ENCODE measurements around the gene NDUFS3. TPM values are rescaled to one million over a fixed set of nuclear protein-coding genes. Genes with fewer than 3 reads are reported as not detected.

NDUFS3 gene
- total RNA-seq, 1 experiment from 2014 or later: 120 TPM

- Histone ChIP-seq H3K79me2 (ENCODE audit: low read length) (no peaks in the 10 kb centered on the region), H3K9me2 (replicated peaks; ENCODE audit: low read length) (no peaks in the 10 kb centered on the region), H3K4me1 (ENCODE audit: insufficient read depth, low read length) (no peaks in the 10 kb centered on the region), H2AFZ (ENCODE audit: low read length) (no peak overlapping the region), H3K27ac (ENCODE audit: low read length) (no peak overlapping the region), H3K4me3 (ENCODE audit: low read length) (no peak overlapping the region), H3F3A (ENCODE audit: low read length, unreplicated experiment) (no peaks in the 10 kb centered on the region), H3K9me3 (ENCODE audit: low read length) (no peaks in the 10 kb centered on the region), H4K20me1 (ENCODE audit: low read length) (no peaks in the 10 kb centered on the region), H3K4me2 (ENCODE audit: low read length) (no peak overlapping the region), H3K9ac (ENCODE audit: low read length) (no peak overlapping the region), H3K36me3 (ENCODE audit: low read depth, low read length) (peaks cover 27% of the 10 kb centered on the region), H3K27me3 (ENCODE audit: low read length) (no peaks in the 10 kb centered on the region)
- TF ChIP-seq EZH2 (IDR thresholded peaks at IDR 0.05; ENCODE audit: low read length, unreplicated experiment) (no peak), EZH2phosphoT487 (IDR thresholded peaks at IDR 0.05; ENCODE audit: borderline replicate concordance, low read length) (no peak), CTCF (conservative IDR thresholded peaks at IDR 0.05; ENCODE audit: low read depth, low read length) (no peak)
- DNase-seq (no peak), ATAC-seq (no peak)
- no TSS peak for BruUV-seq (replicated peaks)
- ChIA-PET POLR2A (ENCODE audit: unreplicated experiment) (no interaction called here), CTCF (no interaction called here)
- intact Hi-C loops (cut with micrococcal nuclease): no loop called here
Observed at GRCh38 chr11:47628026-47628425, 49.2 kb downstream of the NDUFS3 start.

DNA sequence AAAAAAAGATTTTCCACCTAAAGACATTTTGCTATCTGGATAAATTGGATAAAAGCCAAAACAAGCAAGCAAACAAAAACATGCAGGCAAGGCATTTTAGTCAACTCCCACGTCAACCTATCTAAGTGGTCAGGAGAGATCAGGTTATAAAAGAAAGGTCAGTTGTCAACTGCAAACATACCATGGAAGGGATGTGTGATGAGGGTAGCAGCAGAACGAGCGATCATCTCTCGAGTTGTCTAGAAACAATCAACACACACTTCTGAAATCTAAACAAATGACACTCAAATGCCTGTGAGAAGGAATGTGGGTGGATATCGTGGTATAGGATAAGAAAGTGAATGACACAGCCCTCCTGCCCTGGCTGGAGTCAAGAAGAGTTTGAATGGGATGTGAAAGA is 52.6 kb downstream of the NDUFS3 start:
- ChIA-PET CTCF (no interaction called here), POLR2A (ENCODE audit: unreplicated experiment) (no interaction called here)
- H3K27ac ChIP-seq (ENCODE audit: low read length): no peak overlapping the region
- H2AFZ ChIP-seq (ENCODE audit: low read length): no peak overlapping the region
- no peaks in the 10 kb centered on the region for H3K9me3 ChIP-seq (ENCODE audit: low read length)
- no peaks in the 10 kb centered on the region for H3K79me2 ChIP-seq (ENCODE audit: low read length)
- TF ChIP-seq EZH2 (IDR thresholded peaks at IDR 0.05; ENCODE audit: low read length, unreplicated experiment) (no peak), CTCF (conservative IDR thresholded peaks at IDR 0.05; ENCODE audit: low read depth, low read length) (no peak), EZH2phosphoT487 (IDR thresholded peaks at IDR 0.05; ENCODE audit: borderline replicate concordance, low read length) (no peak)
- H3F3A ChIP-seq (ENCODE audit: low read length, unreplicated experiment): no peaks in the 10 kb centered on the region
- no peaks in the 10 kb centered on the region for H3K27me3 ChIP-seq (ENCODE audit: low read length)
- intact Hi-C loops (cut with micrococcal nuclease): no loop called here
- H3K36me3 ChIP-seq (ENCODE audit: low read depth, low read length): peaks cover 34% of the 10 kb centered on the region
- H3K4me2 ChIP-seq (ENCODE audit: low read length): no peak overlapping the region
- no peaks in the 10 kb centered on the region for H3K9me2 ChIP-seq (replicated peaks; ENCODE audit: low read length)
- no peak overlapping the region for H3K9ac ChIP-seq (ENCODE audit: low read length)
- BruUV-seq (replicated peaks): no TSS peak
- ATAC-seq (no peak), DNase-seq (no peak)
- H3K4me1 ChIP-seq (ENCODE audit: insufficient read depth, low read length): no peaks in the 10 kb centered on the region
- H4K20me1 ChIP-seq (ENCODE audit: low read length): no peaks in the 10 kb centered on the region
- H3K4me3 ChIP-seq (ENCODE audit: low read length): no peak overlapping the region

Other genes starting within 250 kb of the NDUFS3 start
- not detected in 2 replicates for gene MYBPC3, start 226.4 kb upstream of the NDUFS3 start, total RNA-seq (2014; rRNA removed)
- 0.22 TPM in 1 of 2 replicates, not detected in the other for gene SPI1, start 200.5 kb upstream of the NDUFS3 start, total RNA-seq (2014; rRNA removed)
- gene SLC39A13, start 170.5 kb upstream of the NDUFS3 start, total RNA-seq (2014; rRNA removed): 29.4 and 32.5 TPM in 2 replicates
- 275 and 314 TPM in 2 replicates for gene PSMC3, start 152.6 kb upstream of the NDUFS3 start, total RNA-seq (2014; rRNA removed)
- 0.23 TPM in 1 of 2 replicates, not detected in the other for gene RAPSN, start 129.9 kb upstream of the NDUFS3 start, total RNA-seq (2014; rRNA removed)
- gene CELF1, start 25.9 kb upstream of the NDUFS3 start, total RNA-seq (2014; rRNA removed): 80.1 and 92.7 TPM in 2 replicates
- gene PTPMT1, start 13.5 kb upstream of the NDUFS3 start, total RNA-seq (2014; rRNA removed): 167 and 212 TPM in 2 replicates
- 9.2 and 9.8 TPM in 2 replicates for gene KBTBD4, start 104 bp upstream of the NDUFS3 start, total RNA-seq (2014; rRNA removed)
- gene FAM180B, start 7.6 kb downstream of the NDUFS3 start, total RNA-seq (2014; rRNA removed): not detected in 2 replicates
- gene C1QTNF4, start 15.3 kb downstream of the NDUFS3 start, total RNA-seq (2014; rRNA removed): not detected in 2 replicates
- 84.0 and 88.1 TPM in 2 replicates for gene MTCH2, start 63.5 kb downstream of the NDUFS3 start, total RNA-seq (2014; rRNA removed)
- gene AGBL2, start 136.3 kb downstream of the NDUFS3 start, total RNA-seq (2014; rRNA removed): 1.8 TPM in 1 of 2 replicates, not detected in the other
- 37.4 and 60.1 TPM in 2 replicates for gene FNBP4, start 188.3 kb downstream of the NDUFS3 start, total RNA-seq (2014; rRNA removed)

Measured in PC-3 (cell line).